Endodermal cell (in vitro differentiated cells): Measurements from ENCODE around the gene SOS1. TPM values are rescaled to one million over a fixed set of nuclear protein-coding genes. Genes with fewer than 3 reads are reported as not detected.

Experiments
- DNase-seq: peaks from one replicate; pipeline ENCODE4 v3.0.0-alpha.2; 2017
- H3K27ac ChIP-seq: 2 replicates; pipeline ENCODE4 v1.5.1; 2013; ENCODE audit warnings: mild to moderate bottlenecking, low read depth, low read length, moderate library complexity
- H3K27me3 ChIP-seq: 2 replicates; pipeline ENCODE4 v1.6.1; 2013; ENCODE audit warnings: mild to moderate bottlenecking, low read length, moderate library complexity; ENCODE audit not compliant: insufficient read depth, control insufficient read depth, poor library complexity, severe bottlenecking
- H3K36me3 ChIP-seq: 2 replicates; pipeline ENCODE4 v1.7.0; 2013; ENCODE audit warnings: mild to moderate bottlenecking, low read length, moderate library complexity; ENCODE audit not compliant: control insufficient read depth, insufficient read depth
- H3K4me1 ChIP-seq: one replicate; pipeline ENCODE4 v1.7.0; 2013; ENCODE audit warnings: low read length; ENCODE audit not compliant: control insufficient read depth, insufficient read depth
- H3K4me3 ChIP-seq: 2 replicates; pipeline ENCODE4 v1.5.1; 2013; ENCODE audit warnings: mild to moderate bottlenecking, low read length, moderate library complexity
- H3K9ac ChIP-seq: 2 replicates; pipeline ENCODE4 v1.6.1; 2013; ENCODE audit warnings: mild to moderate bottlenecking, low read length, moderate library complexity; ENCODE audit not compliant: poor library complexity, severe bottlenecking; ENCODE audit errors: extremely low read depth
- H3K9me3 ChIP-seq: 2 replicates; pipeline ENCODE4 v1.6.1; 2013; ENCODE audit warnings: mild to moderate bottlenecking, low read length, moderate library complexity; ENCODE audit not compliant: control insufficient read depth
- H3K27ac Mint-ChIP-seq: 2 replicates; pipeline ENCODE4 v1.8.0; 2020; ENCODE audit warnings: mixed read lengths
- H3K27me3 Mint-ChIP-seq: 2 replicates; pipeline ENCODE4 v1.8.0; 2021; ENCODE audit warnings: mild to moderate bottlenecking, mixed read lengths; ENCODE audit not compliant: insufficient read depth
- H3K36me3 Mint-ChIP-seq: 2 replicates; pipeline ENCODE4 v1.8.0; 2020; ENCODE audit warnings: low read depth, mixed read lengths
- H3K4me1 Mint-ChIP-seq: 2 replicates; pipeline ENCODE4 v1.8.0; 2020; ENCODE audit warnings: mixed read lengths
- H3K4me3 Mint-ChIP-seq: 2 replicates; pipeline ENCODE4 v1.8.0; 2020; ENCODE audit warnings: mild to moderate bottlenecking, moderate library complexity, mixed read lengths
- H3K9me3 Mint-ChIP-seq: 2 replicates; pipeline ENCODE4 v1.8.0; 2020; ENCODE audit warnings: mild to moderate bottlenecking, mixed read lengths
- CTCF ChIP-seq: fragments of 200-600 bp; sonication (generic); conservative IDR thresholded peaks from 2 replicates; pipeline ENCODE4 v1.5.0; 2021; ENCODE audit warnings: antibody characterized with exemption, mild to moderate bottlenecking
- WGBS, 2 experiments: methylation state at CpG; one replicate each; pipeline versions ENCODE4 v1.1.5 to v1.1.7; 2013; ENCODE audit warnings: missing lambda C conversion rate in 2 of 2, mixed read lengths in 1 of 2; ENCODE audit not compliant: insufficient coverage in 1 of 2, insufficient read length in 1 of 2; 5-methylcytosine and 5-hydroxymethylcytosine counted together
- total RNA-seq, 2 donors: library from RNA; stranded (reverse); fragmentation: NEBNext Ultra II Directional in 1 of 2; extraction: Animal tissue kit (Norgen Biotek cat#: 25700) in 1 of 2; gene quantifications; 2 replicates in 1 of 2; 3 replicates in 1 of 2; pipeline ENCODE4 v1.2.1, GENCODE V29; 2021

Gene SOS1
- total RNA-seq, 2 donors from 2014 or later = 34.0 to 39.0 TPM

DNA sequence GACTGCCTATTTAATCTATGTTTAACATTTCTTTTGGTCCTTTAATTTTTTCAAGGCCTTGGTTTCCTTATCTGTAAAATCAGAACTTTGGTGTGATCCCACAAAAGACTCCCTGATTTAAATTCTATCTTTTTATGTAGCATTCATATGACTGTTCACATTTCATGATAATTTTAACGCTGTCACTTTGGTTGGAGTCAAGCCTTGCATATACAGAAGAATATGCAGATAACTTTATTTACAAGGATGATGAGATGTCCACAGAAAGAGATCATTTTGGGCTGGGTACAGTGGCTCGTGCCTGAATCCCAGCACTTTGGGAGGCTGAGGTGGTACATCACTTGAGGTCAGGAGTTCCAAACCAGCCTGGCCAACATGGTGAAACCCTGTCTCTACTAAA lies 38.4 kb upstream of the SOS1 start:
- DNase-seq = no peak
- Mint-ChIP-seq H3K27ac (no peak overlapping the region), H3K4me1 (peaks cover 20% of the 10 kb centered on the region), H3K9me3 (no peaks in the 10 kb centered on the region), H3K36me3 (no peaks in the 10 kb centered on the region), H3K27me3 (no peaks in the 10 kb centered on the region), H3K4me3 (no peak overlapping the region)
- H3K4me3 ChIP-seq = no peak overlapping the region
- no peaks in the 10 kb centered on the region for H3K9me3 ChIP-seq
- no peak for TF ChIP-seq CTCF
- 94 to 100% methylated on average over 1 to 2 of the region's 2 CpGs for WGBS, 2 experiments
- no peaks in the 10 kb centered on the region for H3K4me1 ChIP-seq
- H3K27ac ChIP-seq = no peak overlapping the region
- H3K36me3 ChIP-seq = no peaks in the 10 kb centered on the region
- no peaks in the 10 kb centered on the region for H3K27me3 ChIP-seq
- no peak overlapping the region for H3K9ac ChIP-seq

DNA sequence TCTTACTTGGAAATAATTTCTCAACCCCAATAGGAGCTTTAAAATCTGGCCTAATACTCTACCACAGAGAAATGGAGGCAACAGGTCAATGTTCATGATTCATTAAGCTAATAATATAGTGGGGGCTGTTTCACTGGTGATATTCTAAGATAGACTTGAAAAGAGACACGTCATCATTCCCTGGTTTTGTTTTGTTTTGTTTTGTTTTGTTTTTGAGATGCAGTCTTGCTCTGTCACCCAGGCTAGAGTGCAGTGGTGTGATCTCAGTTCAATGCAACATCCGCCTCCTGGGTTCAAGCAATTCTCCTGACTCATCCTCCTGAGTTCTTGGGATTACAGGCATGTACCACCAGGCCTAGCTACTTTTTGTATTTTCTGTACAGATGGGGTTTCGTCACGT lies 37.5 kb upstream of the SOS1 start:
- Mint-ChIP-seq H3K27ac (no peak overlapping the region), H3K4me3 (no peak overlapping the region), H3K9me3 (no peaks in the 10 kb centered on the region), H3K27me3 (no peaks in the 10 kb centered on the region), H3K4me1 (peaks cover 20% of the 10 kb centered on the region), H3K36me3 (no peaks in the 10 kb centered on the region)
- no peak for TF ChIP-seq CTCF
- no peaks in the 10 kb centered on the region for H3K9me3 ChIP-seq
- no peak for DNase-seq
- 92% methylated on average over 4 of the region's 4 CpGs for WGBS, 2 experiments
- no peak overlapping the region for H3K4me3 ChIP-seq
- H3K36me3 ChIP-seq = no peaks in the 10 kb centered on the region
- no peak overlapping the region for H3K27ac ChIP-seq
- no peaks in the 10 kb centered on the region for H3K27me3 ChIP-seq
- H3K9ac ChIP-seq = no peak overlapping the region
- H3K4me1 ChIP-seq = no peaks in the 10 kb centered on the region

- Histone ChIP-seq H3K36me3 (no peaks in the 10 kb centered on the region), H3K9ac (no peak overlapping the region), H3K4me3 (no peak overlapping the region), H3K9me3 (no peaks in the 10 kb centered on the region), H3K27me3 (no peaks in the 10 kb centered on the region), H3K4me1 (no peaks in the 10 kb centered on the region), H3K27ac (no peak overlapping the region)
- H3K9me3 Mint-ChIP-seq = no peaks in the 10 kb centered on the region
- no peak overlapping the region for H3K27ac Mint-ChIP-seq
- 92 to 97% methylated on average over 4 to 6 of the region's 6 CpGs for WGBS, 2 experiments
- H3K4me1 Mint-ChIP-seq = peaks cover 13% of the 10 kb centered on the region
- no peak for TF ChIP-seq CTCF
- no peaks in the 10 kb centered on the region for H3K27me3 Mint-ChIP-seq
- no peak for DNase-seq
- no peaks in the 10 kb centered on the region for H3K36me3 Mint-ChIP-seq
- H3K4me3 Mint-ChIP-seq = no peak overlapping the region
Measured at GRCh38 chr2:39156846-39157245, 36.0 kb upstream of the SOS1 start.
